ENCODE data around the gene CCDC88B. TPM values are rescaled to one million over a fixed set of nuclear protein-coding genes. Genes with fewer than 3 reads are reported as not detected.

CCDC88B gene
- total RNA-seq, 1 donor from 2014 or later = 5.1 TPM

DNA sequence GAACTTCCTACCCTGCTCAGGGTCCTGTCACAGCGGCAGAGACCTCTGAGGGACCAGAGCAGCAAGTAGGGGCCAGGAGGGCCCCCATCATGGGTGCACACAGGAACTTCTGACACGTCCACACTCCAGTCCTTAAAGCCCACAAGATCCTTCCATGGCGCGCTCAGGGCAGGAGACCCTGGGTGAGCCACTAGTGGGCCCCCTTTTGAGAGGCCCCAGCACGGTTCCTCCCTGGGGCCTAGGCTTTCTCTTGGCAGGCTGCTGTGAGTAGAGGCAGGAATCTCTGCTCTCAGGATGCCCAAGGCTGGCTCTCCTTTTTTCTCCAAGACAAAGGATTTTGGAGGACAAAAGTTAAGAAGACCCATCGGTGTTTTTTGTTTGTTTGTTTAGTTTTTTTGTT lies 41.3 kb downstream of the CCDC88B start:
- Histone ChIP-seq H3K9me3 (no peaks in the 10 kb centered on the region), H3K4me1 (peaks cover 11 to 22% of the 10 kb centered on the region in 2 donors), H3K36me3 (no peaks in the 10 kb centered on the region), H3K27ac (no peak overlapping the region), H3K27me3 (no peaks in the 10 kb centered on the region), H3K4me3 (no peak overlapping the region)
- no peak for DNase-seq (ENCODE audit: low spot score in 2 of 2)
- TF ChIP-seq, protein P1, sequence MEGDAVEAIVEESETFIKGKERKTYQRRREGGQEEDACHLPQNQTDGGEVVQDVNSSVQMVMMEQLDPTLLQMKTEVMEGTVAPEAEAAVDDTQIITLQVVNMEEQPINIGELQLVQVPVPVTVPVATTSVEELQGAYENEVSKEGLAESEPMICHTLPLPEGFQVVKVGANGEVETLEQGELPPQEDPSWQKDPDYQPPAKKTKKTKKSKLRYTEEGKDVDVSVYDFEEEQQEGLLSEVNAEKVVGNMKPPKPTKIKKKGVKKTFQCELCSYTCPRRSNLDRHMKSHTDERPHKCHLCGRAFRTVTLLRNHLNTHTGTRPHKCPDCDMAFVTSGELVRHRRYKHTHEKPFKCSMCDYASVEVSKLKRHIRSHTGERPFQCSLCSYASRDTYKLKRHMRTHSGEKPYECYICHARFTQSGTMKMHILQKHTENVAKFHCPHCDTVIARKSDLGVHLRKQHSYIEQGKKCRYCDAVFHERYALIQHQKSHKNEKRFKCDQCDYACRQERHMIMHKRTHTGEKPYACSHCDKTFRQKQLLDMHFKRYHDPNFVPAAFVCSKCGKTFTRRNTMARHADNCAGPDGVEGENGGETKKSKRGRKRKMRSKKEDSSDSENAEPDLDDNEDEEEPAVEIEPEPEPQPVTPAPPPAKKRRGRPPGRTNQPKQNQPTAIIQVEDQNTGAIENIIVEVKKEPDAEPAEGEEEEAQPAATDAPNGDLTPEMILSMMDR (IDR thresholded peaks at IDR 0.05) = no peak
- intact Hi-C loops (cut with DNase I) = no loop called here

DNA sequence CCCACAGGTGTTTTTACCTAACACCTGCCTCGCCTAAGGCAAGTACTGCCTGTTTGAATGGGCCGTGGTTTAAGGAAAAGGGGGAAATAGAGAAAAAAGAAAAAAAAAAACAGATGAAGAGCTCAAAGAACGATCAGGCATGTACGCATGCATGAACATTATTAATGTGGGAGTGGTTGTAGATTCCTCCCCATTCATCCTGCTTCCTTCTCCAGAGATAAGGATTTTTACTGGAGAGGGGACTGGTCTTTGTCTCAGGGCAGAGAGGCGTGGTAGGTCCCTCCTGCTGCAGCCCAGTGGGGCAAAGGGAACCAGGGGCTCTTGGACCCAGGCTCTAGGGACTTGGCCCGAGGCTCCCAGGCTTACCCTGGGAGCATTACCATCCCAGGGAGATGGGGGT lies 42.0 kb downstream of the CCDC88B start:
- Histone ChIP-seq H3K36me3 (no peaks in the 10 kb centered on the region), H3K9me3 (no peaks in the 10 kb centered on the region), H3K27ac (no peak overlapping the region), H3K27me3 (no peaks in the 10 kb centered on the region), H3K4me3 (no peak overlapping the region), H3K4me1 (peaks cover 11 to 22% of the 10 kb centered on the region in 2 donors)
- intact Hi-C loops (cut with DNase I) = no loop called here
- no peak for DNase-seq (ENCODE audit: low spot score in 2 of 2)
- TF ChIP-seq, protein P1 (IDR thresholded peaks at IDR 0.05) = no peak

DNA sequence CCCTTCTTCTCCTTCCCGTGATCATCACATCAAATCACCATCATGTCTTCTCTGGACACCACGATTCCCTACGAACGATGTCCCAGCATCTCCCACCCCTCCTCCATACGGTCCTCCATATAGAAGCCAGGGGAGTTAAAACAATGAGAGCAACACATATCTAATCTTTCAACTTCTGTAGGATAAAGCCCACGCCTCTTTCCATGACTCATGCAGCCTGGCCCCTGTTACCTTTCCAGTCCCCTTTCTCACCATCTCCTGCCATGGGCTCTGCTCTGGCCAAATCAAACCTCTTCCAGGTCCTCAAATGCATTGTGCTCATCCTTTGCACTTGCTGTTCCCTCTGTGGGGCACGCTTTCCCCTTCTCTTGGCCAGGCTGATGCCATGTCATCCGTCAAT lies 42.6 kb downstream of the CCDC88B start:
- Histone ChIP-seq H3K27ac (no peak overlapping the region), H3K27me3 (no peaks in the 10 kb centered on the region), H3K4me1 (peaks cover 11 to 22% of the 10 kb centered on the region in 2 donors), H3K9me3 (no peaks in the 10 kb centered on the region), H3K4me3 (no peak overlapping the region), H3K36me3 (no peaks in the 10 kb centered on the region)
- DNase-seq (ENCODE audit: low spot score in 2 of 2) = no peak
- intact Hi-C loops (cut with DNase I) = no loop called here
- TF ChIP-seq, protein P1 (IDR thresholded peaks at IDR 0.05) = no peak

DNA sequence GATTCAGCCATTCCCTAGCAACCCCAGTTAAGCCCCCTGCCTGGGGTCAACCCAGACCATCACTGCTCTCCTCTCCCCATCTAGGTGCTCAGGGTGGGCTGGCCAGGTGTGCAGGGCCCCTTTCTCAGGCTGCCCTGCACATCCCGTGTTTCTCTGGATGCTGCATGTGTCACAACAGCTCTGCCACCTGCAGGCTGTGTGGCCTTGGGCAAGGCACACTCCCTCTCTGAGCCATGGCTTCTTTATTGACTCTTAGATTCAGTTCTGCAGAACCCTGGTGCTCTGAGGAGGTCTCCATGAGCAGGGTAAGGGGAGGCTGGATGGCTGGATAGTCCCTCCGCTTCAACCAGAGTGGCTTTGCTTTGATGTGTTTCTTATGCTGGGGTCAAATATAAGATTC lies 43.6 kb downstream of the CCDC88B start:
- Histone ChIP-seq H3K4me3 (no peak overlapping the region), H3K36me3 (no peaks in the 10 kb centered on the region), H3K9me3 (no peaks in the 10 kb centered on the region), H3K27ac (no peak overlapping the region), H3K4me1 (peaks cover 7 to 17% of the 10 kb centered on the region in 2 donors), H3K27me3 (no peaks in the 10 kb centered on the region)
- DNase-seq (ENCODE audit: low spot score in 2 of 2) = no peak
- intact Hi-C loops (cut with DNase I) = no loop called here
- TF ChIP-seq, protein P1 (IDR thresholded peaks at IDR 0.05) = no peak

DNA sequence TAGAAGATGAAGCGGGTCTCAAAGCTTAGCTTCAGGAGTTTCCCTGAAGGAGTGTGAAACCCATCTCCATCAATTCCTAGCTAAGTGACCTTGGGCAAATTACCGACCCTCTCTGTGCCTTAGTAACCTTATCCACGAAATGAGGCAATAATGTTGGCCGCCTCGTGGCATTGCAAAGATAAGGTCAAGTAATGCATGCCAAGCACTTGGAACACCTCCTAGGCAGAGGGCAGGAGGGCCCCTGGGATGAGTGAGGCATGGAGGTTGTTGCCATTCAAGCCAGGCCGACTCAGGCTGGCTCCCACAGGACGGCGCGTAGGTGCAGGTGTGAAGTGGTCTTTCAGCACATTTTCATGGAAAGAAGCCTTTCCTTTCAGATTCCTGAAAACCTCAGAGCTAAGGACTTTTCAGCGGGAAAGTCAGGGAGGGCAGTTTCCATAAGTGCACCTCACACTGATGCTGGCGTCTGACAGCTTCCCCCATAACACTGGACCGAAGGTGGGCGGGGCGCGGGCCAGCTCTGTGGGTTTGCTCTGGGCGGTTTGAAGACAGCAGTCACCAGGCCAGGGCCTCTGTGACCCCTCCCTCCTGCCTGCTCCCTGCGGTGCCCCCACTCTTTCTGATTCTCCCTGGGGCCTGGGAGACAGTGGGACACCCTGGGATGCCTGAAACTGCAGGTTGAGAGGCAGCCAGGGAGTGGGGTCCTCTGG lies 44.2 kb downstream of the CCDC88B start:
- Histone ChIP-seq H3K36me3 (no peaks in the 10 kb centered on the region), H3K27ac (no peak overlapping the region), H3K4me3 (no peak overlapping the region), H3K27me3 (no peaks in the 10 kb centered on the region), H3K4me1 (peaks cover 7 to 12% of the 10 kb centered on the region in 2 donors), H3K9me3 (no peaks in the 10 kb centered on the region)
- TF ChIP-seq, protein P1 (IDR thresholded peaks at IDR 0.05) = no peak
- DNase-seq (ENCODE audit: low spot score in 2 of 2) = no peak
- intact Hi-C loops (cut with DNase I) = no loop called here

Data from ascending aorta (tissue), 2 donors.